Measurements from ENCODE around the gene GATC.
"Not testable (repeated sequence)": the region's sequence is repeated elsewhere in the genome, so short reads cannot be mapped to it uniquely, and the experiment has no call there.

GATC gene

DNA sequence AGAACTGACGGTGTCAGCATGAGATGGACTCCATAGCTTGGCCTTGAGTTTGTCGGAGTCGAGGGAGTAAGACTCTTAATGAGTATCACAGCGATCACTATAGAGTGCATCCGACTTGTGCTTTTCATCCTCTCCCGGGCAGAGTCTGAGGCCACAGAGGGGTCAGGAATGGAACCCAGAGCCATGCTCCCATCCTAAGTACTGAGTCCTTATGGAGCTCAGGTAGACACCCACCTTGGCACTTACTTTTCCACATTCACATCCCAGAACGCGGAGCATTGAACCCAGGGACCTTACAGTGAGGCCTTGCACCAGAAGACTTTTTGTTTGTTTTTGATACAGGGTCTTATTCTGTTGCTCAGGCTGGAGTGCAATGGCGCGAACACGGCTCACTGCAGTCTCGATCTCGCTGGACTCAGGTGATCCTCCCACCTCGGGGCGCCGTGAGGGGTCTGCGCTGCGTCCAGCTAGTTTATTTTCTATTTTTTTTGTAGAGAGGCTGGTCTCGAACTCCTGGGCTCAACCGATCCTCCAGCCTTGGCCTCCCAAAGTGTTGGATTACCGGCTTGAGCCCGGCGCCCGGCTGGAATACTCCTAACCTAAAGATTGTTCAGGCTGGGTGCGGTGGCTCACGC, 24.0 kb downstream of the GATC start:
- Mint-ChIP-seq H3K27me3 (no peaks in the 10 kb centered on the region), H3K36me3 (peaks cover 12 to 18% of the 10 kb centered on the region in 2 donors), H3K4me3 (peak overlapping the region; percentile 94 to 98), H3K4me1 (peaks cover 20 to 56% of the 10 kb centered on the region in 2 donors), H3K27ac (peak overlapping the region; percentile 96), H3K9me3 (no peaks in the 10 kb centered on the region)
- DNase-seq (no peak), ATAC-seq (replicated peaks) (peak; percentile 33)

GRCh38 chr12:120472521-120472920, 26.3 kb downstream of the GATC start:
- H3K27ac Mint-ChIP-seq: no peak overlapping the region
- no peak for DNase-seq
- H3K9me3 Mint-ChIP-seq: no peaks in the 10 kb centered on the region
- no peak overlapping the region for H3K4me3 Mint-ChIP-seq
- no peaks in the 10 kb centered on the region for H3K27me3 Mint-ChIP-seq
- peaks cover 11 to 34% of the 10 kb centered on the region in 2 donors for H3K4me1 Mint-ChIP-seq
- H3K36me3 Mint-ChIP-seq: peaks cover under 1 to 10% of the 10 kb centered on the region in 2 donors
- no peak for ATAC-seq (replicated peaks)

GRCh38 chr12:120473807-120474615, 27.8 kb downstream of the GATC start:
- peaks cover 0 to 2% of the 10 kb centered on the region in 2 donors for H3K36me3 Mint-ChIP-seq
- DNase-seq: no peak
- peaks cover 10 to 23% of the 10 kb centered on the region in 2 donors for H3K4me1 Mint-ChIP-seq
- H3K27ac Mint-ChIP-seq: peak overlapping the region; percentile 88
- no peak overlapping the region for H3K4me3 Mint-ChIP-seq
- ATAC-seq (replicated peaks): no peak
- no peaks in the 10 kb centered on the region for H3K9me3 Mint-ChIP-seq
- no peaks in the 10 kb centered on the region for H3K27me3 Mint-ChIP-seq

GRCh38 chr12:120474616-120474960, 28.3 kb downstream of the GATC start:
- peak; percentile 8 for DNase-seq
- no peak overlapping the region for H3K27ac Mint-ChIP-seq

DNA sequence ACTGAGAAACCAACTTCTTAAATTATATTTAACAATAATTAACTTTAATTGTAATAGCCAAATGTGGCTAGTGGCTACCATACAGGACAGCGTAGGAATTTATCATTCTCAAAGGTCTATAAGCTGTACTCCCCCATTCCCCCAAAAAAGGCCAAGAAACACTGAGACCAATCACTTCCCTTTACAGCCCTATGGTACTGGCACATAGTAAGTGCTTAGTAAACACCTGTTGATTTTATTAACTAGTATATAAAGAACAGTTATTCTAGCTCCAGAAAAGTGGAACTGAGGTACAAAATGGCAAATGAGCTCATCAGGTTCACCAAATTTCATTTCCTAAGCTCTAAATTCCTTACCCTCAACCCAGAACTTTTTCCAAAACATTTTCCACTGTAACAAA, 29.4 kb downstream of the GATC start:
- Mint-ChIP-seq H3K36me3 (no peaks in the 10 kb centered on the region), H3K4me1 (peaks cover 6 to 13% of the 10 kb centered on the region in 2 donors), H3K27ac (no peak overlapping the region), H3K9me3 (no peaks in the 10 kb centered on the region), H3K27me3 (no peaks in the 10 kb centered on the region), H3K4me3 (no peak overlapping the region)
- no peak for DNase-seq
- ATAC-seq (replicated peaks): no peak

More at GRCh38 chr12:120474616-120474960, 28.3 kb downstream of the GATC start:
- no peaks in the 10 kb centered on the region for H3K27me3 Mint-ChIP-seq
- peak in 1 of 2 donors; percentile 33 for ATAC-seq (replicated peaks)
- H3K36me3 Mint-ChIP-seq: peaks cover 0 to 2% of the 10 kb centered on the region in 2 donors
- no peaks in the 10 kb centered on the region for H3K9me3 Mint-ChIP-seq
- H3K4me3 Mint-ChIP-seq: no peak overlapping the region
- peaks cover 10 to 23% of the 10 kb centered on the region in 2 donors for H3K4me1 Mint-ChIP-seq

DNA sequence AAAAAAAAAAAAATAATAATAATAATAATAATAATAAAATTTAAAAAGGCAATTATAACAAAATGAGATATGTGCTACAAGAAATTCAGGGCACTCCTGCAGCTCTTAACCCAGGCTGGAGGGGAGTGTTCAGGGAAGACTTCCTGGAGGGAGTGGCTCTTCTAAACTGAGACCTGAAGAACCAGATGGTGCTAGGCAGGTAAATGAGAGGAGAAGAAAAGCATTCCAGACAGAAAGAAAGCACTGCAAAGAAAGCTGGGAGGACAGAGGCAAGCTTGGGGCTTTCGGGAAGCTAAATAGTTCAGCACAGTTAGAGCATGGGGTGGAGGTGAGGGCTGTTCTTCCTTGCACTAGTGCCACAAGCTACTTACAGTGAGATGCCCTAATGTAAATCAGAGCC, 33.2 kb downstream of the GATC start:
- DNase-seq: no peak
- Mint-ChIP-seq H3K27me3 (no peaks in the 10 kb centered on the region), H3K4me1 (peaks cover 4 to 8% of the 10 kb centered on the region in 2 donors), H3K27ac (no peak overlapping the region), H3K4me3 (no peak overlapping the region), H3K9me3 (no peaks in the 10 kb centered on the region), H3K36me3 (peaks cover 2 to 4% of the 10 kb centered on the region in 2 donors)
- ATAC-seq (replicated peaks): no peak

DNA sequence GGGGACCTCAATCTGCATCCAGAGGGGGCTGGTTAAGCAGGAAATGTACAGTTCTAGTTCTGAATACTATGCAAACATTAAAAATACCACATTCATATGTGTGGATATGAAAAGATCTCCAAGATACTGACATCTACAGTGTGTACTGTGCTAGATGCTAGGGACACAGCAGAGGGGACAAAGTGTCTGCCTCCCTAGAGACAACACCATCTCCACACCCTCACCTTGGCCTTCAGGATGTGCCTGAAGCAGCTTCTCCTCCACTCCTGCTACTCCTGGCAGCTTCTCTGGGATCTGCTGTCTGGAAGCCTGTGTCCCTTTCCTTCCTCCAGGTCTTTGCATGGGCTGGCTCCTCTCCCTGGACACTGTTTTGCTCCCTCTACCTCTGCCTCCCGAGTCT, 34.0 kb downstream of the GATC start:
- Mint-ChIP-seq H3K9me3 (no peaks in the 10 kb centered on the region), H3K4me1 (peaks cover 0 to 5% of the 10 kb centered on the region in 2 donors), H3K36me3 (peaks cover 2 to 4% of the 10 kb centered on the region in 2 donors), H3K27me3 (no peaks in the 10 kb centered on the region), H3K4me3 (no peak overlapping the region), H3K27ac (no peak overlapping the region)
- ATAC-seq (replicated peaks) (no peak), DNase-seq (no peak)

GRCh38 chr12:120481022-120481767, 35.0 kb downstream of the GATC start:
- peaks cover 0 to 5% of the 10 kb centered on the region in 2 donors for H3K4me1 Mint-ChIP-seq
- no peak for DNase-seq
- H3K9me3 Mint-ChIP-seq: no peaks in the 10 kb centered on the region
- peaks cover 2 to 4% of the 10 kb centered on the region in 2 donors for H3K36me3 Mint-ChIP-seq
- H3K27ac Mint-ChIP-seq: no peak overlapping the region
- H3K4me3 Mint-ChIP-seq: no peak overlapping the region
- H3K27me3 Mint-ChIP-seq: no peaks in the 10 kb centered on the region
- no peak for ATAC-seq (replicated peaks)

DNA sequence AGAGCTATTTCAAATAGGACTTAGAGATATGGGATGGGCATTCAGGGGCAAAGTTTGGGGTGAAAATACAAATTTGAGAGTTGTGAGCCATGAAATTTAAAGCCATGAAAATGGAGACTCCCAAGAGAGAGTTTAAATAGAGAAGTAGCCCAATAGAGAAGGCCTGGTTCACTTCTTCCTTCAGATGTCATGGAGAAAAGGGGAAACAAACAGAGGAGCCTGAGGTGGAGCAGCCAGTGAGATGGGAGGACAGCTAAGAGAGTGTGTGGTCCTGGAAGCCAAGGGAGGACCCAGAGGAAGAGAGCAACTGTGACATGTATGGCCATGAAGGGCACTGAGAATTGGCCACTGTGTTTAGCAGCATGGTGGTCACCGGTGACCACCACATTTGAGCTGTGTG, 37.4 kb downstream of the GATC start:
- no peak for DNase-seq
- Mint-ChIP-seq H3K27me3 (no peaks in the 10 kb centered on the region), H3K4me3 (no peak overlapping the region), H3K27ac (no peak overlapping the region), H3K9me3 (no peaks in the 10 kb centered on the region), H3K36me3 (peaks cover 2 to 10% of the 10 kb centered on the region in 2 donors), H3K4me1 (peaks cover 0 to 9% of the 10 kb centered on the region in 2 donors)
- no peak for ATAC-seq (replicated peaks)

DNA sequence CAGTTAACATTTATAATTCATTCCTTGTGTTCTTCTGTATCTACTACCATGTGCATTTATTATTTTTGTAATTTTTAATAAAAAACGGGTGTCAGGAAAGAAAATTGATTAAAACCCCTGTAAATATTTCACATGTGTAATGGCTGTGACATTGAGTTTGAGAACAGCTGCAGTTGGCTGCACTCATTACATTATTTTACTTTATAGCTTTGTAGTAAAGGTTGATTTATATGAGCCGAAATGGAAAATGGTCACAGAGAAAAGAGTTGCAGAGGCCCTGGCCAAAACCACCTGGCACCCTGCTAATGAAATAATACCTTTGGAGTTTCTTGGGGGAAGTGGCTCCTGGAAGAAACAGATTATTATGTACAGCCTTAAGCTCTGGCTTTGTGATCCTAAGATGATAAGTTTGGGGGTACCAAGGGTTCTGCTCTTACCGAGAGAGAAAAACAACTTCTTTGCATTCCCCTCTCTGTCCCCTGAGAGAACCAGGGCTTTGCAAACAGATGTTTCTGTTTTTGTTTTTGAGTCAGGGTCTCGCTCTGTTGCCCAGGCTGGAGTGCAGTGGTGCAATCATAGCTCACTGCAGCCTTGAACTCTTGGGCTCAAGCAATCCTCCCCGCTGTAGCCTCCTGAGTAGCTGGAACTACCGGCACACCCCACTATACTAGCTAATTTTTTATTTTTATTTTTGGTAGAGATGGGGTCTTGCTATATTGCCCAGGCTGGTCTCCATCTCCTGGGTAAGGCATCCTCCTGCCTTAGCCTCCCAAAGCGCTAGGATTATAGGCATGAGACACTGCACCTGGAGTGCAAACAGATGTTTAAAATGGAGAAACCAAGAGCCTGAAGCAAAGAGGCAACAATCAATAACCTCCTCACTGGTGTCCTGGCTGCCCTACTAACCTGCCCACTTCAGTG, 40.0 kb downstream of the GATC start:
- no peaks in the 10 kb centered on the region for H3K27me3 Mint-ChIP-seq
- H3K36me3 Mint-ChIP-seq: peaks cover 6 to 22% of the 10 kb centered on the region in 2 donors
- H3K9me3 Mint-ChIP-seq: no peaks in the 10 kb centered on the region
- H3K27ac Mint-ChIP-seq: no peak overlapping the region
- ATAC-seq (replicated peaks): peak in 1 of 2 donors; percentile 10
- no peak for DNase-seq
- H3K4me1 Mint-ChIP-seq: peaks cover 0 to 14% of the 10 kb centered on the region in 2 donors
- no peak overlapping the region for H3K4me3 Mint-ChIP-seq

GRCh38 chr12:120487552-120487951, 41.3 kb downstream of the GATC start:
- not testable (repeated sequence) for H3K9me3 Mint-ChIP-seq; H3K27me3 Mint-ChIP-seq; DNase-seq; H3K27ac Mint-ChIP-seq; ATAC-seq (replicated peaks); H3K4me3 Mint-ChIP-seq
- Mint-ChIP-seq H3K4me1 (peaks cover 0 to 14% of the 10 kb centered on the region in 2 donors), H3K36me3 (peaks cover 6 to 26% of the 10 kb centered on the region in 2 donors)

GRCh38 chr12:120488057-120488640, 41.9 kb downstream of the GATC start:
- no peaks in the 10 kb centered on the region for H3K9me3 Mint-ChIP-seq
- no peaks in the 10 kb centered on the region for H3K27me3 Mint-ChIP-seq
- H3K4me3 Mint-ChIP-seq: no peak overlapping the region
- H3K27ac Mint-ChIP-seq: peak overlapping the region; percentile 52
- DNase-seq: no peak
- H3K36me3 Mint-ChIP-seq: peaks cover 6 to 26% of the 10 kb centered on the region in 2 donors
- peaks cover 0 to 14% of the 10 kb centered on the region in 2 donors for H3K4me1 Mint-ChIP-seq
- no peak for ATAC-seq (replicated peaks)

DNA sequence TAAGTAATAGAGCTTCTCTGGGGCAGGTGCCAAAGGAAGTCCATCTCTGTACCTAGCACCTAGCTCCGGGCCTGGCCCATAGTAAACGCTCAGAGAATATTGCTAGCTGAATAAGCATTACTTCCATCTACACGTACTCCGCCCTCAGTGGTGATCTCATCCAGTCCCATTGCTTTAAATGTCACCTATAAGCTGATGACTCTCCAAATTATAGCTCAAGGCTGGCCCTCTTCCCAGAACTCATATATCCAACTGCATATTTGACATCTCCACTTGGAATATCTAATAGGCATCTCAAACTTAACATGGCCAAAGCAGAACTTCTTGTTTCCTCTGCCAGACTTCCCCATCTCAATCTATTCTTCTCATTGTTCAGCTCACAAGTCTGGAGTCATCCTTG, 42.8 kb downstream of the GATC start:
- no peaks in the 10 kb centered on the region for H3K9me3 Mint-ChIP-seq

More for the DNA sequence above, 42.8 kb downstream of the GATC start:
- no peak for ATAC-seq (replicated peaks)
- peaks cover 0 to 10% of the 10 kb centered on the region in 2 donors for H3K4me1 Mint-ChIP-seq
- peaks cover 4 to 23% of the 10 kb centered on the region in 2 donors for H3K36me3 Mint-ChIP-seq
- no peak overlapping the region for H3K27ac Mint-ChIP-seq
- no peaks in the 10 kb centered on the region for H3K27me3 Mint-ChIP-seq
- DNase-seq: no peak
- no peak overlapping the region for H3K4me3 Mint-ChIP-seq
